Uterus (tissue), 4 donors: ENCODE measurements around the gene FGF21. TPM values are rescaled to one million over a fixed set of nuclear protein-coding genes. Genes with fewer than 3 reads are reported as not detected.

Experiments
- DNase-seq, 2 donors: peaks; one replicate each; pipeline ENCODE4 v3.0.0-alpha.2; 2019 to 2020
- H3K27ac ChIP-seq, 2 donors: fragments of 200-600 bp; sonication (generic); 1 replicate in 1 of 2; 2 replicates in 1 of 2; pipeline ENCODE4 v1.5.1; 2016 to 2018
- H3K27me3 ChIP-seq, 2 donors: fragments of 200-600 bp; sonication (generic); one replicate each; pipeline ENCODE4 v1.5.1; 2018 to 2019; ENCODE audit warnings: control low read depth in 1 of 2
- H3K36me3 ChIP-seq, 2 donors: fragments of 200-600 bp; sonication (generic); one replicate each; pipeline ENCODE4 v1.5.1; 2019; ENCODE audit warnings: control low read depth in 1 of 2
- H3K4me1 ChIP-seq, 2 donors: fragments of 200-600 bp; sonication (generic); one replicate each; pipeline ENCODE4 v1.5.1; 2018 to 2019; ENCODE audit warnings: control low read depth in 1 of 2
- H3K4me3 ChIP-seq, 2 donors: fragments of 200-600 bp; sonication (generic); 1 replicate in 1 of 2; 2 replicates in 1 of 2; pipeline ENCODE4 v1.5.1; 2018 to 2019; ENCODE audit warnings: mild to moderate bottlenecking in 1 of 2
- H3K9me3 ChIP-seq, 2 donors: fragments of 200-600 bp; sonication (generic); one replicate each; pipeline ENCODE4 v1.5.1; 2019; ENCODE audit warnings: control low read depth in 1 of 2
- CTCF ChIP-seq, 4 experiments: fragments of 200-600 bp in 2 of 4; fragments of 450-650 bp in 2 of 4; sonication (generic) in 2 of 4; IDR thresholded peaks; one replicate each; pipeline ENCODE4 v1.5.1; 2016 to 2019; ENCODE audit warnings: antibody characterized with exemption in 4 of 4, mild to moderate bottlenecking in 2 of 4, moderate library complexity in 1 of 4
- POLR2A ChIP-seq, 2 donors: fragments of 450-650 bp; IDR thresholded peaks; one replicate each; pipeline ENCODE4 v1.6.1; 2016; ENCODE audit warnings: antibody characterized with exemption in 2 of 2, mild to moderate bottlenecking in 1 of 2, moderate library complexity in 1 of 2
- intact Hi-C: fragments of 100-400 bp; cut with DNase I; formaldehyde crosslinking; loops from one replicate; pipeline ENCODE4 v1.15.1; 2023; ENCODE audit warnings: low total_unique reads
- total RNA-seq, 4 donors: library from RNA; depleted of rRNA in 3 of 4; stranded (reverse); fragments of >200 nt in 3 of 4; gene quantifications; one replicate each; pipeline versions ENCODE4 v1.1.0 to v1.2.4, GENCODE V29; 2014 to 2023
- donor health status: DM: yes; HTN: yes; CAD: no.

FGF21 gene
- total RNA-seq, 4 donors from 2014 or later = not detected

DNA sequence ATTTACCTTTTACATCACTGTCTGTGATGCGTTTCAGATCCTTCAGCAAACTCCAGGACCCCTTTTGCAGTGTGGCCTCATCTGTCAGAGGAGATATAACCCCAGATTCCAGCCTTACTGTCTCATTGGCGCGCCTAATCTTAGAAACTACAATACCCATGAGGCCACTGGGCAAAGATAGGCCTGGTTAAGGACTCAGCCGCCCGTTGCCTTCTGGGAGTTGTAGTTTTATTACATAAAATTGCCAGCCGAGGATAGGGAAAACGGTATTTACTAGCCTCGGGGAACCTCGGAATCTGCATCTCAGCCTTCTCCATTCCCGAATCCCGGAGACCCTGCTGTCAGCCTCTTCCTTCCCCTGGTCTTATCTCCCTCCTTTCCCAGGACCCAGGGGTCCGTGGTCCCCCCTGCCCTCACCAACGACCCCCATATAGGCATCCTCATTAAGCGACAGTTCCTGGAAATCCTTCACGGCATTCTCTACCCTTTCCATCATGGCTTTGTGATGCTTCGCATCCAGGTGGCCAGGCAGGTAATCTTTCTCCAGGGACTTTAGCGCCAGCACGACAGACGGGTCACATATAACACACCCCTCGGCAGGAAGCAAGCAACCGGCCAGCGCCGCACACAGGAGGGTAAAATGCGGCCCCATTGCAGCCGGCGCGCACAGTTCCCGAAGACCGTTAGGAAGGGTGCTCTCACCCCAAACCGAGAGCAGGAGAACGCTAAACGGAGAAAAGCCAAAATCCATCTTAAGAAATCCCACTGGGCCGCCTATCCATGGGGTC lies 9.9 kb upstream of the FGF21 start:
- Histone ChIP-seq H3K27me3 (no peaks in the 10 kb centered on the region), H3K36me3 (no peaks in the 10 kb centered on the region), H3K9me3 (no peaks in the 10 kb centered on the region), H3K27ac (no peak overlapping the region), H3K4me3 (no peak overlapping the region), H3K4me1 (no peaks in the 10 kb centered on the region)
- intact Hi-C loops = no loop called here
- TF ChIP-seq POLR2A (IDR thresholded peaks at IDR 0.05) = no peak
- no peak for TF ChIP-seq CTCF (IDR thresholded peaks at IDR 0.05)
- DNase-seq = peak in 1 of 2 donors; percentile 65

DNA sequence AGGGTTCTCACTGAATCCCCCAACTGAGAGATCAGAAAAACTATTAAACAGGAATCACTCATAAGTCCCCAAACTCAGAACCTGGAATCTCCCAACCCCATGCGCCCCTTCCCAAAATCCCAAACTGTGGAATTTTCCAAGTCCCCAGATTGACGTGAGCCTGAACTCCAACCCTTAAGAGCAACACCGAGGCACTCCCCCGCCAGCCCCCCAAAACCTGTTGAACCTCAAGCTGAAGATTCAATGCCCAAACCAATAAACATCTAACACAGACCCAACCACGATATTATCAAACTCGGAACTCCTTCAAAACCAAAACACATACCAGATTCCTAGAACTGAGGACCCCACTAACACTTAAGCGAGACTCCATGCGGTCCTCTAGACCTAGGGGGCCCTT lies 9.2 kb upstream of the FGF21 start:
- H3K36me3 ChIP-seq = no peaks in the 10 kb centered on the region
- H3K4me3 ChIP-seq = no peak overlapping the region
- no peak for TF ChIP-seq POLR2A (IDR thresholded peaks at IDR 0.05)
- no peak for TF ChIP-seq CTCF (IDR thresholded peaks at IDR 0.05)
- H3K9me3 ChIP-seq = no peaks in the 10 kb centered on the region
- no peaks in the 10 kb centered on the region for H3K4me1 ChIP-seq
- no peaks in the 10 kb centered on the region for H3K27me3 ChIP-seq
- intact Hi-C loops = no loop called here
- no peak for DNase-seq
- peak overlapping the region in 1 of 2 donors; percentile 60 for H3K27ac ChIP-seq

DNA sequence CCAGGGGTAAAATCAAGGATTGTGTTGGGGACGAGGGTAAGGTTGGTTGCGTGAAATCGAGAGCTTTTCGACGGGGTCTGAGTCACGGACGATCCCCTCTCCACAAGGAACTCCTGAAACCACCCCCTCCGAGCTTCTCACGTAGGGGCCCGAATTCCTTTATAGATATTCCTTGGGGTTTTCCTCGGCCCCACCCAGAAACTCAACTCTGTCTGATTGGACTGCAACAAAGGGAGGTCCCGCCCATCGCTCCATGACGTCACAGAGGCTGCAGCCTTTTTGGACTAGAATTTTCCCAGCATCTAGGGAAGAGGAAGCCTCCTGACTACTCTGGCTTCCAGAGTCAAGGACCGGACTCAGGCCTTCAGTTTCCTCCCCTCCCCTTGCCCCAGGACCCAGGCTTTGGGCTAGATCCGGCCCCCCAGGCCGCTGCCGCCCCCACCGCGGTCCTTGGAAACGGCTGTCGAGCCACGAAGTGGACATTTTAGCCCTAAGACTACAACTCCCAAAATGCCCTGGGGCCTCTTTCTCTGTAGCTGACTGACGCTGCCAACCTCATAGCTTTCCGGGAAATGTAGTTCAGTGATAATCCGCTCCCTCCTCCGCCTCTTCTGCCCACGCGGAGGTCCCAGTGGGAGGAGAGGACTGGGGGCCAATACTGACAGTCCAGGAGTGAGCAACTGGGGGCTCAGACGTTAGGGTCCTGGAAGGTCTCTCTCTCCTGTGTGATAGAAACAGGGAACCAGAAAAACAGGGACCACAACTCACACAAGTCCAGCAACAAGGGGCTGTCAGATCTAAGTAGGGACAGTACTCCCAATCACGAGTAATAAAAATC lies 8.4 kb upstream of the FGF21 start, which contains the start of gene IZUMO1:
Gene IZUMO1, minus strand, starts transcription at position 172 of the 838 bp plus-strand sequence. CDS start 1,050 bp downstream, outside the sequence.
- Histone ChIP-seq H3K4me3 (no peak within 1 kb of the TSS), H3K36me3 (no peaks in the 10 kb centered on the region), H3K27me3 (no peaks in the 10 kb centered on the region), H3K9me3 (no peaks in the 10 kb centered on the region), H3K27ac (peak within 1 kb of the TSS; percentile 54 to 60), H3K4me1 (no peaks in the 10 kb centered on the region)
- DNase-seq = peak; percentile 73 to 74
- TF ChIP-seq CTCF (IDR thresholded peaks at IDR 0.05) = no peak
- TF ChIP-seq POLR2A (IDR thresholded peaks at IDR 0.05) = no peak
- intact Hi-C loops = no loop called here

DNA sequence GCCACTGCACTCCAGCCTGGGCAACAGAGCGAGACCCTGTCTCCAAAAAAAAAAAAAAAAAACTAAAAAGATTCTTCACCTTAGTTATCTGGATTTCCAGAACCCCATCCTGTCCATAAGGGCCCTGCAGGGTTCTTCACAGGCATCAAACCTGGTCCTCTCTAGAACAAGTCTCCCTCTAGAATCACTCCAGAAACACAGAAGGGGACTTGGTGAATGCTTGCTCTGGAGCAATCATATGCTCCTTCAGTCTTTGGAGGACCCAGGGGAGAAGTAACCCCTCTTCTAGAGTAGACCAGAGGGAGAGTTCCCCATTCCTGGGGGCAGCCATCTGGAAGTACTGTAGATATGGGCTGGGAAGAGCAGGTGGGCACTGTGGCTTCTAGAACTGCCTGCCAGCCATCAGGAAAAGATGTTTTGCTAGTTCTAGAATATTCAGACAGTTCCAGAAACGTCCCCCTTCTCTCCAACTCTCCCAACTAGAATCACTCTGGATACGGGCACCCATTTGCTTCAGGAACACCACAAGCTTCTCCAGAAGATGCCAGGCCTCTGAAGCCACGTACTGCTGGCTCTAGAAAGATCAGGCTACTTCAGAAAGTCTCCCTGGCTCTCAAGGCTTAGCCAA lies 5.6 kb upstream of the FGF21 start:
- H3K27ac ChIP-seq = no peak overlapping the region
- no peaks in the 10 kb centered on the region for H3K27me3 ChIP-seq
- H3K4me3 ChIP-seq = no peak overlapping the region
- no peak for DNase-seq
- H3K9me3 ChIP-seq = no peaks in the 10 kb centered on the region
- intact Hi-C loops = no loop called here
- H3K4me1 ChIP-seq = no peaks in the 10 kb centered on the region
- H3K36me3 ChIP-seq = no peaks in the 10 kb centered on the region
- no peak for TF ChIP-seq CTCF (IDR thresholded peaks at IDR 0.05)
- no peak for TF ChIP-seq POLR2A (IDR thresholded peaks at IDR 0.05)
